HG03558 (cell line): ENCODE data around the gene SHISA9.

ENCODE experiments used
- ATAC-seq: cut with Tn5 transposase; IDR thresholded peaks from one replicate; pipeline ENCODE4 v1.9.1; 2021; ENCODE audit warnings: moderate number of reproducible peaks; ENCODE audit not compliant: unreplicated experiment; ENCODE audit errors: extremely low read depth

SHISA9 gene

GRCh38 chr16:13236308-13236707 is 334.9 kb downstream of the SHISA9 start:
- ATAC-seq: no peak

DNA sequence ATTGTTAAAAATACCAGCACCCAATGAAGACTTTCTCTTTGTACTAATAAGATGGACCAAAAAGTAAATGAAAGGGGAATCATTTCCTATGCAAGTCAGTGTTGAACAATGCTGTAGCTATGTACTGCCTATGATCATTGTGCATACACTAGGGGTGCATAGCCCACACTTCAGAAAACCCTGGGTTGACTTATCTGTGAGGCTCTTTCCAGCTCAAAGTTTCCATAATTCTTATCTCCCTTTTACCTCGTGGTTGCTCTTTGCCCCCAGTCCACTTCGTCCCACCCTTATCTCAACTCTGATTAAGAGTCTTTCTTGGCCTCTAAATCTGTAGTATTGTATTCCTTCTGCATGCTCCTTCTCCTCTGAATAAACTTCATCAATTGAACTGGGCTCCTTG is 336.8 kb downstream of the SHISA9 start:
- ATAC-seq: no peak

DNA sequence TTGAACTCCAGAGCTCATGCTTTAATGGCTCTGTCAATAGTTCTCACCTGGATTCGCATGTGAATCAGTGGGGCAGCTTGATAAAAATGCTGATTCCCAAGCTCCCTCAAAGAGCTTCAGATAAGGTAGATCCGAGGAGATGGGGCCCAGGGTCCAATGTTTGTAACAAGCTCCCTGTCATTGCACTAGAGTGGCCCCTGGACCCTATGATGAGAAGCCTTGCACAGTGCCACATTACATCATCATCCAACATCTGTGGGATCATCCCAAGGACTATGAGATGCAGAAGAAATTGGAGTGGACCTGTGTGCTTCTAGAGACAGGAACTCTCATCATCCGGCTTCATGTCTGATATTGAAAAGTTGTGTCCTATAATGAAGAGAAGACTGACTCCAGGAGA is 340.8 kb downstream of the SHISA9 start:
- no peak for ATAC-seq

GRCh38 chr16:13244770-13245169 is 343.4 kb downstream of the SHISA9 start:
- ATAC-seq: no peak

GRCh38 chr16:13245713-13246377 is 344.4 kb downstream of the SHISA9 start:
- no peak for ATAC-seq

DNA sequence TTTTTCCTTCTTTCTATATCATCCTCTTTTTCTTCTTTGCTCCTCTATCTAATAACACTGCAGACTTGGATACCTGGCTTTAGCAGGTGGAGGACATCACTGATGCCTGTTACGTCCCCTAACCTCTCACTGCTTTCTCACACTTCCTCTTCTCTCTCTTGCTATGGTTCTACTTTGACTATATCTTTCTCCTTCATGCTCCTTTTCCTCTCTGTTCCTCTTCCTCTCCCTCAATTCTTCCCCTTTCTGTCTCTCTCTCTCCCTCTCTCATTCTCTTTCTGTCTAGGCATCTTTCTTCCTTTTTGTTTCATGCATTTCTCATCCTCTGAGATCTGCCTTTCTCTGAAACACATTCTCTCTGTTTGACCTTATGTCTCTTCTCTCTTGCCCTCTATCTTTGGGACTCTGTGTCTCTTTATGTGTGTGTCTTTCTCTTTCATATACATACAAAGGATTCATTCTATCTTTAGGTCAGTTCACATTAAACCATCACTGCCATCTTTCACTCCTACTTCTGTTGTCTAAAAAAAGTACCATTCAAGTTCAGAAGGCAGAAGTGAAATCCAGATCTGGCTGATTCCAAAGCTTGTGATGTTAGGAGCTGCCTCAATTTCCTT is 353.7 kb downstream of the SHISA9 start:
- no peak for ATAC-seq

DNA sequence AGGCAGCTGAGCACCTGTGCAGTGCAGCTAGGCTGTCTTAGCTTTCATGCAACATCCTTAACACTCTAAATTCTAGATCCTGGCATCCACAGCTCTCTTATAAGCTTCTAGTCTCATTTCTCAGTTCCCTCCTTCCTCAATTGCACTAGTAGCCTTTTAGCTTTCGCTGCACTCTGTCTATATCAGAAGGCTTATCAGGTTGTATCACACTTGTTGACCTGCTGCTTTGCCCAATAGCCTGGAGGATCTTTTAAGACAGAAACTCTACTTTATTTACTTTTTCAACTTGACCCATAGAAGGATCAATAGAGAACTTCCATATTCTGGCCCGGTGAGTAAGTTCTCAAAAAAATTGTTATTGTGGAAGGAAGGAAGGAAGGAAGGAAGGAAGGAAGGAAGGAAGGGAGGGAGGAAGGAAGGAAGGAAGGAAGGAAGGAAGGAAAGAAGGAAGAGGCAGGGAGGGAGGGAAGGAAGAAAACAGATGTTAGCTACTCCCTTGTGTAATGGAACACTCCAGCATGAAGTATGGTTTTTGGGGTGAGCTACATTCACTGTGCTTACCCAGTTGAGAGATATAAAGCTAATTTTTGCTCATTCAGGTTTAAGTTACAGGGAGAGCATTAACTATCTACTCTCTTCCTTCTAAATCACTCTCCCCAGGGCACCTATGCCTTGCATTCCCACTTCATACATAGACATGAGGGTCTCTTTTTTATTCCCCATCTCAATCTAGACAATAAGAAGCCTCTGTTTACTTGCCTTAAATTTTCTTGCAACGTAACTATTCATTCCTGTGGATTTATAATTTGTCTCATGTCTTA is 361.1 kb downstream of the SHISA9 start:
- ATAC-seq: no peak

- ATAC-seq: no peak
Observed at GRCh38 chr16:13264749-13265552, 363.6 kb downstream of the SHISA9 start.

GRCh38 chr16:13269359-13269758 is 368.0 kb downstream of the SHISA9 start:
- ATAC-seq: no peak

DNA sequence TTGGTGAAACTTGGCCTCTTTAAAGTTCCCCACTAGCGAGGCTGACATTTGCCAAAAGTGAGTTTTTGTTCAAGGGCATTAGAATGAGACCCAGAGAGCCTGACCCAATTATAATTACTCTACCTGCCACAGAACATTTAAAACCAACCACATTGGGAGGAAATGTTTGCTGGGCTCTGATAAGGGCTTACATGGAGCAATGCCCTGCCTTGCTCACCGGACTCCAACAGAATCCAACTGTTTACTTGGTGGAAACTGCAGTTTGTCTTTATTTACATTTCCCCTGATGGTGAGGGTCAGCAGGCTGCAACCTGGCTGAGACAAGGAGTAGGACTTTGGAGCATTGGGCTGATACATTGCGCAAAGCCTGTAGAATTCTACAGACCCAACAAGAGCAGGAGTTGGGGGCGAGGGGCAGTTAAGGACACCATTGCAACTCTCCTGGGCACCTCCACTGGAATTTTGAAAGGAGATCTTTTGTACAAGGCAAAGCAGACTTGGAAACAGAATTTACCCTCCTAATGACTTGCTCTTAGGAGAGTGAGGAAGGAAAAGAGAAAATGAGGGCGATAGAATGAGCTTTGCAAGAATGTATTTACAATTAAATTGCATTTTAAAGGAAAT is 368.6 kb downstream of the SHISA9 start:
- ATAC-seq: no peak

DNA sequence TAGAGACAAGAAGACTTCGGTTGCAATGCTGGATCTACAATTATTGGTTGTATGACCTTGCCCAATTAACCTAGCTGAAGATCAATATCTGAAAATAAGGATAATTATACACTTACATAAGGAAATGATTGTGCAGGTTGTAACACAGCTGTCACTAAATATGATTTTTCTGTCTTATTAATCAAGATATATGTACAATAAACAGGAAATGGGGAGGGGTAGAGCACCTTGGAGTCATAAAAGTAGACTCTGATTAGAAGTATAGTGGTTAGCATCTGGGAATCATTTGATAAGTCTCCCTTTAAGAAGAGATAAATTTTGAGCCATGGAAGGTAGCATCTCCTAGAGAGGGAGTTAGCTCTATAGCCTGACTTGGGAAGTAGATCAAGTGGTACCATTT is 369.2 kb downstream of the SHISA9 start:
- ATAC-seq: no peak

GRCh38 chr16:13289515-13289914 is 388.1 kb downstream of the SHISA9 start:
- ATAC-seq: no peak
